Measurements from ENCODE around the gene PIAS4. TPM values are rescaled to one million over a fixed set of nuclear protein-coding genes. Genes with fewer than 3 reads are reported as not detected.

PIAS4 gene
- total and polyA plus RNA-seq, 10 of the 15 experiments (the other 5 are each of a cell fraction or from before 2014, with no cell fraction given) = 0.13 to 25.1 (median 11.3) TPM

DNA sequence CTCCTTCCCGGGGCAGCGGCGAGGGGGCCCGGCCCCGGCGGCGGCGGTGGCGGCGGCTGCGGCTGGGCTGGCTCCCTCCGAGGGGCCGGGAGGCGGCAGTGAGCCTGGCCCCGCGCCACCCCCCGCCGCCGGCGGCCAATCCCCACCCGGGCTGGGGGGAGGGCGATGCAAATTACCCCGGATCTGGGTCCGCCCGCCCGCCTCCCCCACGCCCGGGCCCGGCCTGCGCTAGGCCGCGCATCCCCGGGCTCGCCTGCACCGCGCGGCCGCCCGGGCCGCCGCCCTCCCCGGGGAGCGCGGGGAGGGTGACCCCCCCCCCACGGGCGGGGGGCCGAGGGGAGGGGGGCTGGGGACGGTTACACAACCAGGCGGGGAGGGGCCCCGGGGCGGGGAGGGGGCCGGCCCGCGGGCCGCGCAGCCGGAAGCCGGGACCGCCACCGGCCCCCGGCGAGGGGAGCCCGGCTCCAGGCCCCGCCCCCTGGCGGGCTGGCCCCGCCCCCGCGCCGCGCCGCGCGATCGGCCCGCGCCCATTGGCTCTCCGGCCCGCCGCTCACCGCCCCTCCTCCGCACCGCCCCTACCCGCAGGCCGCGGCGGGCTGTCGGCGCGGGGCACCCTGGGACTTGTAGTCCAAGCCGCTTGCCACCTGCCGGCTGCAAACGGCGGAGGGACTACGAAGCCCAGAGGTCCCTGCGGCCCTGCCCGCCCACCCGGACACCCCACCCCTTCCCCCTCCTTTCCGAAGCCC lies 58.1 kb downstream of the PIAS4 start:
- peaks cover 24% of the 10 kb centered on the region for H3K4me1 ChIP-seq (ENCODE audit: control insufficient read depth, insufficient read depth, low read length)
- no peak overlapping the region for H3K4me3 ChIP-seq
- H3K4me2 ChIP-seq (ENCODE audit: control insufficient read depth, insufficient read depth) = no peak overlapping the region
- peaks cover 14% of the 10 kb centered on the region for H4K20me1 ChIP-seq (ENCODE audit: control insufficient read depth, insufficient read depth)
- in situ Hi-C loops (cut with MboI) = no loop called here
- no peaks in the 10 kb centered on the region; a peak in 1 of 4 replicates for H3K27me3 ChIP-seq (replicated peaks in 1 of 2; ENCODE audit: control insufficient read depth in 2 of 2, insufficient read depth in 2 of 2, low read length in 1 of 2)
- no peaks in the 10 kb centered on the region for H3K9me3 ChIP-seq (replicated peaks; ENCODE audit: control insufficient read depth, insufficient read depth, low read length)
- ATAC-seq = peak; percentile 70
- no TSS peak for BruUV-seq (replicated peaks)
- peak overlapping the region; percentile 90; the same call in 1 of the 2 replicates for H3K27ac ChIP-seq (ENCODE audit: control insufficient read depth, insufficient read depth)
- no peak overlapping the region; the same call in 1 of the 2 replicates for H3K9ac ChIP-seq (ENCODE audit: control insufficient read depth, insufficient read depth, low read length)
- FAIRE-seq = peak; percentile 64
- peaks cover 4 to 7% of the 10 kb centered on the region in 2 experiments; a peak in 3 of 4 replicates for H3K36me3 ChIP-seq (ENCODE audit: control insufficient read depth in 2 of 2, insufficient read depth in 2 of 2, low read length in 1 of 2)
- POLR2A ChIA-PET = interaction anchor here (0.5 to 2.8 kb wide), 5 partner anchors 12 to 336 kb away, joined by 3 to 8 read pairs (median 3); no protein-coding TSS in a partner anchor
- no peak overlapping the region for H2AFZ ChIP-seq (ENCODE audit: control insufficient read depth, low read depth, low read length)
- DNase-seq (ENCODE audit: low read depth, low spot score) = peak; percentile 65
- peaks cover 46% of the 10 kb centered on the region for H3K79me2 ChIP-seq (ENCODE audit: control insufficient read depth, insufficient read depth, low read length)
- SMC1A ChIA-PET (ENCODE audit: uncharacterized antibody, unreplicated experiment) = interaction anchor here (0.6 kb wide), 1 partner anchor 49 kb away, joined by 5 read pairs; no protein-coding TSS in a partner anchor
- intact Hi-C loops (cut with micrococcal nuclease; ENCODE audit: unreplicated experiment) = loop anchor here (5.0 to 10.0 kb wide), 2 partner anchors 78 to 119 kb away; partner anchors contain the start of genes ANKRD24, EEF2 and SIRT6
- under 1% methylated on average over 30 of the region's 98 CpGs for WGBS (ENCODE audit: insufficient coverage, insufficient replicate concordance, low lambda C conversion rate, missing lambda C conversion rate)
- RAD21 ChIA-PET (ENCODE audit: unreplicated experiment) = interaction anchor here (0.6 to 1.6 kb wide), 6 partner anchors 12 to 78 kb away, joined by 3 to 6 read pairs (median 3); partner anchors contain the start of gene PIAS4
- CTCF ChIA-PET = no interaction called here
- no peak for TF ChIP-seq JUND (IDR thresholded peaks at IDR 0.05; ENCODE audit: low read depth, low read length)
- TF ChIP-seq CREM (IDR thresholded peaks at IDR 0.05; ENCODE audit: low read depth) = peak; percentile 71
- 0 out of 2 replicates have a peak, but pooled peaks have one; percentile 44 for TF ChIP-seq TCF3 (IDR thresholded peaks at IDR 0.05; ENCODE audit: borderline replicate concordance, insufficient read depth, low read depth, low read length)
- TF ChIP-seq DPF2 (IDR thresholded peaks at IDR 0.05) = peak; percentile 74
- peak; percentile 71; the same call in 1 of the 3 replicates for TF ChIP-seq POU2F2 (IDR thresholded peaks at IDR 0.05; ENCODE audit: borderline replicate concordance, low read depth, low read length)
- no peak for TF ChIP-seq ZNF217 (IDR thresholded peaks at IDR 0.05)
- TF ChIP-seq PAX8 (IDR thresholded peaks at IDR 0.05) = no peak
- TF ChIP-seq, protein P1, sequence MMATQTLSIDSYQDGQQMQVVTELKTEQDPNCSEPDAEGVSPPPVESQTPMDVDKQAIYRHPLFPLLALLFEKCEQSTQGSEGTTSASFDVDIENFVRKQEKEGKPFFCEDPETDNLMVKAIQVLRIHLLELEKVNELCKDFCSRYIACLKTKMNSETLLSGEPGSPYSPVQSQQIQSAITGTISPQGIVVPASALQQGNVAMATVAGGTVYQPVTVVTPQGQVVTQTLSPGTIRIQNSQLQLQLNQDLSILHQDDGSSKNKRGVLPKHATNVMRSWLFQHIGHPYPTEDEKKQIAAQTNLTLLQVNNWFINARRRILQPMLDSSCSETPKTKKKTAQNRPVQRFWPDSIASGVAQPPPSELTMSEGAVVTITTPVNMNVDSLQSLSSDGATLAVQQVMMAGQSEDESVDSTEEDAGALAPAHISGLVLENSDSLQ (IDR thresholded peaks at IDR 0.05) = peak; percentile 94
- TF ChIP-seq, protein P2, sequence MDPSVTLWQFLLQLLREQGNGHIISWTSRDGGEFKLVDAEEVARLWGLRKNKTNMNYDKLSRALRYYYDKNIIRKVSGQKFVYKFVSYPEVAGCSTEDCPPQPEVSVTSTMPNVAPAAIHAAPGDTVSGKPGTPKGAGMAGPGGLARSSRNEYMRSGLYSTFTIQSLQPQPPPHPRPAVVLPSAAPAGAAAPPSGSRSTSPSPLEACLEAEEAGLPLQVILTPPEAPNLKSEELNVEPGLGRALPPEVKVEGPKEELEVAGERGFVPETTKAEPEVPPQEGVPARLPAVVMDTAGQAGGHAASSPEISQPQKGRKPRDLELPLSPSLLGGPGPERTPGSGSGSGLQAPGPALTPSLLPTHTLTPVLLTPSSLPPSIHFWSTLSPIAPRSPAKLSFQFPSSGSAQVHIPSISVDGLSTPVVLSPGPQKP (IDR thresholded peaks at IDR 0.05; ENCODE audit: low read depth, low read length) = 0 out of 2 replicates have a peak, but pooled peaks have one; percentile 14
- peak; percentile 36; the same call in 1 of the 2 replicates for TF ChIP-seq RUNX3 (IDR thresholded peaks at IDR 0.05; ENCODE audit: low read length)
- TF ChIP-seq POLR2A (IDR thresholded peaks at IDR 0.05; ENCODE audit: low read depth, low read length) = peak; percentile 46
- TF ChIP-seq CEBPB (IDR thresholded peaks at IDR 0.05; ENCODE audit: borderline replicate concordance in 1 of 2, low read depth in 2 of 2, low read length in 2 of 2) = no peak
- peak; percentile 48 for TF ChIP-seq CHD2 (IDR thresholded peaks at IDR 0.05; ENCODE audit: borderline replicate concordance, low read depth, low read length)
- TF ChIP-seq SREBF1 (IDR thresholded peaks at IDR 0.05; ENCODE audit: low read length) = peak; percentile 39; the same call in 1 of the 2 replicates
- peak in 1 of 2 experiments; percentile 61; a peak in 2 of 3 replicates for TF ChIP-seq EGR1 (IDR thresholded peaks at IDR 0.05; ENCODE audit: borderline replicate concordance in 1 of 2, low read depth in 2 of 2, low read length in 2 of 2)
- TF ChIP-seq BHLHE40 (IDR thresholded peaks at IDR 0.05; ENCODE audit: borderline replicate concordance in 1 of 2, low read depth in 2 of 2, low read length in 1 of 2) = peak in 1 of 2 experiments; percentile 11; a peak in 3 of 4 replicates
- TF ChIP-seq HCFC1 (IDR thresholded peaks at IDR 0.05; ENCODE audit: low read length) = peak; percentile 92
- TF ChIP-seq ZZZ3 (IDR thresholded peaks at IDR 0.05; ENCODE audit: control insufficient read depth, insufficient read length, low read depth) = no peak
- peak; percentile 90 for TF ChIP-seq SP1 (IDR thresholded peaks at IDR 0.05; ENCODE audit: low read depth, low read length)
- TF ChIP-seq SIX5 (IDR thresholded peaks at IDR 0.05; ENCODE audit: low read depth, low read length, severe bottlenecking) = peak; percentile 88
